Hematopoietic multipotent progenitor cell treated with erythropoietin and hydrocortisone succinate and interleukin-3 and kit ligand, for 6 days (in vitro differentiated cells): ENCODE data around the gene SLFN12L.

ENCODE experiments used
- DNase-seq: peaks from one replicate; pipeline ENCODE4 v3.0.0-alpha.2; 2015

The SLFN12L gene

GRCh38 chr17:35423761-35424160 is 113.7 kb downstream of the SLFN12L start:
- DNase-seq: no peak
